ENCODE measurements around the gene ARNT2. TPM values are rescaled to one million over a fixed set of nuclear protein-coding genes. Genes with fewer than 3 reads are reported as not detected.

ARNT2 gene
- total RNA-seq, 1 donor from 2014 or later, result 21.6 TPM

- Histone ChIP-seq H3K36me3 (ENCODE audit: control insufficient read depth, insufficient read depth, low read length) (peaks cover 1% of the 10 kb centered on the region), H3K27me3 (ENCODE audit: control insufficient read depth, insufficient read depth, low read length) (no peaks in the 10 kb centered on the region), H3K4me3 (ENCODE audit: low read depth, low read length) (no peak overlapping the region)
- DNase-seq (ENCODE audit: low read depth), result no peak
- no peak for TF ChIP-seq CTCF (IDR thresholded peaks at IDR 0.05; ENCODE audit: insufficient read depth, low read length, poor library complexity, severe bottlenecking)
Measured at GRCh38 chr15:80517290-80517689, 113.1 kb downstream of the ARNT2 start.

GRCh38 chr15:80518522-80518921, 114.3 kb downstream of the ARNT2 start:
- Histone ChIP-seq H3K4me3 (ENCODE audit: low read depth, low read length) (no peak overlapping the region), H3K36me3 (ENCODE audit: control insufficient read depth, insufficient read depth, low read length) (no peaks in the 10 kb centered on the region), H3K27me3 (ENCODE audit: control insufficient read depth, insufficient read depth, low read length) (no peaks in the 10 kb centered on the region)
- TF ChIP-seq CTCF (IDR thresholded peaks at IDR 0.05; ENCODE audit: insufficient read depth, low read length, poor library complexity, severe bottlenecking), result no peak
- DNase-seq (ENCODE audit: low read depth), result no peak

- no peaks in the 10 kb centered on the region for H3K27me3 ChIP-seq (ENCODE audit: control insufficient read depth, insufficient read depth, low read length)
- DNase-seq (ENCODE audit: low read depth), result no peak
Measured at GRCh38 chr15:80523746-80524145, 119.6 kb downstream of the ARNT2 start.

GRCh38 chr15:80525853-80526252, 121.7 kb downstream of the ARNT2 start:
- no peaks in the 10 kb centered on the region for H3K36me3 ChIP-seq (ENCODE audit: control insufficient read depth, insufficient read depth, low read length)
- DNase-seq (ENCODE audit: low read depth), result no peak
- no peak for TF ChIP-seq CTCF (IDR thresholded peaks at IDR 0.05; ENCODE audit: insufficient read depth, low read length, poor library complexity, severe bottlenecking)
- no peaks in the 10 kb centered on the region for H3K27me3 ChIP-seq (ENCODE audit: control insufficient read depth, insufficient read depth, low read length)
- H3K4me3 ChIP-seq (ENCODE audit: low read depth, low read length), result no peak overlapping the region

More at GRCh38 chr15:80523746-80524145, 119.6 kb downstream of the ARNT2 start:
- no peak for TF ChIP-seq CTCF (IDR thresholded peaks at IDR 0.05; ENCODE audit: insufficient read depth, low read length, poor library complexity, severe bottlenecking)
- no peaks in the 10 kb centered on the region for H3K36me3 ChIP-seq (ENCODE audit: control insufficient read depth, insufficient read depth, low read length)
- H3K4me3 ChIP-seq (ENCODE audit: low read depth, low read length), result no peak overlapping the region

GRCh38 chr15:80526556-80527340, 122.6 kb downstream of the ARNT2 start:
- Histone ChIP-seq H3K27me3 (ENCODE audit: control insufficient read depth, insufficient read depth, low read length) (no peaks in the 10 kb centered on the region), H3K36me3 (ENCODE audit: control insufficient read depth, insufficient read depth, low read length) (no peaks in the 10 kb centered on the region), H3K4me3 (ENCODE audit: low read depth, low read length) (no peak overlapping the region)
- TF ChIP-seq CTCF (IDR thresholded peaks at IDR 0.05; ENCODE audit: insufficient read depth, low read length, poor library complexity, severe bottlenecking), result no peak
- DNase-seq (ENCODE audit: low read depth), result no peak

- no peak for DNase-seq (ENCODE audit: low read depth)
- Histone ChIP-seq H3K27me3 (ENCODE audit: control insufficient read depth, insufficient read depth, low read length) (no peaks in the 10 kb centered on the region), H3K4me3 (ENCODE audit: low read depth, low read length) (no peak overlapping the region), H3K36me3 (ENCODE audit: control insufficient read depth, insufficient read depth, low read length) (no peaks in the 10 kb centered on the region)
- no peak for TF ChIP-seq CTCF (IDR thresholded peaks at IDR 0.05; ENCODE audit: insufficient read depth, low read length, poor library complexity, severe bottlenecking)
Measured at GRCh38 chr15:80527406-80527805, 123.2 kb downstream of the ARNT2 start.
